RPMI7951 (cell line): ENCODE data around the gene OR10Z1. TPM values are rescaled to one million over a fixed set of nuclear protein-coding genes. Genes with fewer than 3 reads are reported as not detected.

Source experiments
- DNase-seq: peaks from one replicate; pipeline ENCODE4 v3.0.0-alpha.2; 2012; ENCODE audit warnings: low read depth
- total RNA-seq: library from RNA; depleted of rRNA; stranded (reverse); fragments of >200 nt; shearing (Covaris generic); gene quantifications from 2 replicates; pipeline ENCODE4 v1.2.3, GENCODE V29; 2014; rRNA removed

Gene OR10Z1
- total RNA-seq: not detected in 2 replicates

- no peak for DNase-seq
Observed at GRCh38 chr1:158604968-158605367, at the start of gene OR10Z1. Gene OR10Z1, plus strand, starts transcription at chr1:158605268. Its CDS starts 1,171 bp downstream, at chr1:158606439.

- DNase-seq: no peak
Observed at GRCh38 chr1:158559696-158560095, 45.4 kb upstream of the OR10Z1 start.

GRCh38 chr1:158563853-158564252 lies 41.2 kb upstream of the OR10Z1 start:
- no peak for DNase-seq

GRCh38 chr1:158564608-158565007 lies 40.5 kb upstream of the OR10Z1 start:
- no peak for DNase-seq

- DNase-seq: no peak
Observed at GRCh38 chr1:158570480-158570879, 34.6 kb upstream of the OR10Z1 start, which contains the start of gene OR6P1. Gene OR6P1, minus strand, starts transcription at chr1:158570580. Its CDS starts 6,976 bp downstream, at chr1:158563604.

GRCh38 chr1:158572226-158572625 lies 32.8 kb upstream of the OR10Z1 start:
- no peak for DNase-seq

GRCh38 chr1:158577561-158577960 lies 27.5 kb upstream of the OR10Z1 start:
- DNase-seq: no peak

- DNase-seq: no peak
Observed at GRCh38 chr1:158579733-158580132, 25.3 kb upstream of the OR10Z1 start, which contains the start of gene OR10X1. Gene OR10X1, minus strand, starts transcription at chr1:158579899. Its CDS starts 0 bp downstream, at chr1:158579899.

GRCh38 chr1:158583962-158584361 lies 21.1 kb upstream of the OR10Z1 start:
- no peak for DNase-seq

GRCh38 chr1:158586942-158587341 lies 18.1 kb upstream of the OR10Z1 start:
- DNase-seq: no peak

- no peak for DNase-seq
Observed at GRCh38 chr1:158600735-158601134, 4.3 kb upstream of the OR10Z1 start.

- no peak for DNase-seq
Observed at GRCh38 chr1:158607296-158607695, 2.2 kb downstream of the OR10Z1 start.

GRCh38 chr1:158611916-158612315 lies 6.8 kb downstream of the OR10Z1 start:
- DNase-seq: no peak

GRCh38 chr1:158613764-158614163 lies 8.7 kb downstream of the OR10Z1 start:
- no peak for DNase-seq

GRCh38 chr1:158638146-158638545 lies 33.1 kb downstream of the OR10Z1 start:
- DNase-seq: no peak

GRCh38 chr1:158638904-158639303 lies 33.8 kb downstream of the OR10Z1 start:
- no peak for DNase-seq

GRCh38 chr1:158644449-158644848 lies 39.4 kb downstream of the OR10Z1 start:
- DNase-seq: no peak

- no peak for DNase-seq
Observed at GRCh38 chr1:158646465-158646864, 41.4 kb downstream of the OR10Z1 start.

GRCh38 chr1:158649052-158649451 lies 44.0 kb downstream of the OR10Z1 start:
- DNase-seq: no peak

- peak; percentile 15 for DNase-seq
Observed at GRCh38 chr1:158652721-158653334, 47.8 kb downstream of the OR10Z1 start.

GRCh38 chr1:158654086-158654485 lies 49.0 kb downstream of the OR10Z1 start:
- no peak for DNase-seq

GRCh38 chr1:158654571-158654970 lies 49.5 kb downstream of the OR10Z1 start:
- no peak for DNase-seq
